Loucy (cell line): ENCODE measurements around the gene MYL7.

Experiments
- H2AFZ ChIP-seq: fragments of 200-600 bp; sonication (generic); 2 replicates; pipeline ENCODE4 v1.6.0; 2016; ENCODE audit warnings: antibody characterized with exemption, mild to moderate bottlenecking, low read length, moderate library complexity
- H3F3A ChIP-seq: fragments of 200-600 bp; 2 replicates; pipeline ENCODE4 v1.6.0; 2016; ENCODE audit warnings: antibody characterized with exemption, low read depth, mild to moderate bottlenecking
- H3K27me3 ChIP-seq: fragments of 200-600 bp; sonication (generic); 2 replicates; pipeline ENCODE4 v1.6.1; 2014; ENCODE audit warnings: low read length, mild to moderate bottlenecking; ENCODE audit not compliant: insufficient read depth, poor library complexity, severe bottlenecking
- H3K36me3 ChIP-seq: fragments of 200-600 bp; sonication (generic); 2 replicates; pipeline ENCODE4 v1.6.1; 2016; ENCODE audit warnings: low read length; ENCODE audit not compliant: insufficient read depth
- H3K4me1 ChIP-seq: fragments of 200-600 bp; sonication (generic); 2 replicates; pipeline ENCODE4 v1.5.1; 2014; ENCODE audit warnings: low read length, mild to moderate bottlenecking; ENCODE audit not compliant: insufficient read depth, poor library complexity, severe bottlenecking
- H3K4me2 ChIP-seq: fragments of 200-600 bp; sonication (generic); 2 replicates; pipeline ENCODE4 v1.6.0; 2014; ENCODE audit warnings: antibody characterized with exemption, low read length, low read depth, mild to moderate bottlenecking; ENCODE audit not compliant: poor library complexity, severe bottlenecking
- H3K4me3 ChIP-seq: fragments of 200-600 bp; sonication (generic); 2 replicates; pipeline ENCODE4 v1.5.1; 2014; ENCODE audit warnings: low read length, mild to moderate bottlenecking, mixed read lengths; ENCODE audit not compliant: poor library complexity, severe bottlenecking
- H3K79me2 ChIP-seq: fragments of 200-600 bp; sonication (generic); 2 replicates; pipeline ENCODE4 v1.6.1; 2014; ENCODE audit warnings: low read length; ENCODE audit not compliant: insufficient read depth
- H3K9ac ChIP-seq: fragments of 200-600 bp; sonication (generic); 2 replicates; pipeline ENCODE4 v1.6.0; 2014; ENCODE audit warnings: mild to moderate bottlenecking, low read depth, low read length, moderate library complexity; ENCODE audit not compliant: poor library complexity, severe bottlenecking
- H3K9me2 ChIP-seq: fragments of 200-600 bp; sonication (generic); replicated peaks from 2 replicates; pipeline ENCODE4 v1.6.1; 2016; ENCODE audit warnings: low read depth, low read length, mixed read lengths
- H3K9me3 ChIP-seq: fragments of 200-600 bp; sonication (generic); 2 replicates; pipeline ENCODE4 v1.6.1; 2014; ENCODE audit warnings: mild to moderate bottlenecking, antibody characterized with exemption, low read length, low read depth; ENCODE audit not compliant: insufficient read depth
- H4K20me1 ChIP-seq: fragments of 200-600 bp; sonication (generic); 2 replicates; pipeline ENCODE4 v1.6.0; 2014; ENCODE audit warnings: antibody characterized with exemption, low read length, mild to moderate bottlenecking; ENCODE audit not compliant: insufficient read depth, poor library complexity, severe bottlenecking
- EZH2phosphoT487 ChIP-seq: fragments of 200-600 bp; IDR thresholded peaks from 2 replicates; pipeline ENCODE4 v1.6.1; 2018; ENCODE audit warnings: antibody characterized with exemption, mild to moderate bottlenecking, moderate library complexity, borderline replicate concordance
- TF ChIP-seq, protein P1 (sequence below): fragments of 200-600 bp; sonication (generic); conservative IDR thresholded peaks from 2 replicates; pipeline ENCODE4 v1.5.1; 2014; ENCODE audit warnings: mild to moderate bottlenecking, antibody characterized with exemption, low read length

MYL7 gene

GRCh38 chr7:44188480-44189225, 47.5 kb upstream of the MYL7 start:
- H3F3A ChIP-seq, result no peaks in the 10 kb centered on the region
- no peak overlapping the region for H3K9ac ChIP-seq
- no peaks in the 10 kb centered on the region for H3K36me3 ChIP-seq

DNA sequence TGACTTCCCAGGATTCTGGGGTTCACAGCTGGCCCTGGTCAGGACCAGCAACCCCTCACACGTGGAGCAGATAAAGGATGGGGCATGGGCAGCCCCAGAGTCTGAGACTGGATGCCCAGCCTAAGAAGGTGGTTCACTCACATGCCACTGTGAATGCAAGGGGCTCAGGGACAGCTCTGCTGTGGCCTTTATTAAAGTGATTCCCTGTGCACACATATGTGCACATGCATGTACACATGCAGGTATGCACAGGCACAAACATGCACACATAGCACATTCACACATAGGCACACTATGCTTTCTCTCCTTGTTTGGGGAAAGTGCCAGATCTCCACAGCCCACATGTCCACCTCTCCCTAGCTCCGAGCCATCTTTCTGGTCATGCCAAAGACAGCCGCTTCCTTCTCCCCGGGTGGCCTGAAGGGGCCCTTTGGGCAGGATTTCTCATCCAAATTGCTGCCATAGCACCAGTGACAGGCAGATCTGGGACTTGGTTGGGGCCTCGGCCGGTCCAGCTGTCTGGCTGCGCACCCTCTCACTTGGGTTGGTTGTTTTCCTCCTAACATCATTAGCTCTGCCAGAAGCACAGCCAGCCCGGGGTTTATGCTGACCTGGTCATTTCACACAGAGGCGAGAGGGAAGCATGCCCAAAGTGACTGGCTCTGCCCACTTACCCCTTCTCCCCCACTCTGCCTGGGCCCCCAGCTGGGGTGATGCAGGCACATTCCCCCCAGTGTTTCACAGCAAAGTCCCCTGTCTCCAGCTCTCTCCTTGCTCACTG, 46.7 kb upstream of the MYL7 start:
- no peak overlapping the region for H3K9ac ChIP-seq
- H3K9me2 ChIP-seq, result no peaks in the 10 kb centered on the region

More at GRCh38 chr7:44188480-44189225, 47.5 kb upstream of the MYL7 start:
- Histone ChIP-seq H3K4me3 (no peak overlapping the region), H3K9me2 (no peaks in the 10 kb centered on the region), H3K4me2 (no peak overlapping the region), H4K20me1 (no peaks in the 10 kb centered on the region), H3K27me3 (no peaks in the 10 kb centered on the region), H3K4me1 (no peaks in the 10 kb centered on the region), H2AFZ (no peak overlapping the region), H3K79me2 (no peaks in the 10 kb centered on the region), H3K9me3 (no peaks in the 10 kb centered on the region)
- no peak for TF ChIP-seq EZH2phosphoT487
- TF ChIP-seq, protein P1, sequence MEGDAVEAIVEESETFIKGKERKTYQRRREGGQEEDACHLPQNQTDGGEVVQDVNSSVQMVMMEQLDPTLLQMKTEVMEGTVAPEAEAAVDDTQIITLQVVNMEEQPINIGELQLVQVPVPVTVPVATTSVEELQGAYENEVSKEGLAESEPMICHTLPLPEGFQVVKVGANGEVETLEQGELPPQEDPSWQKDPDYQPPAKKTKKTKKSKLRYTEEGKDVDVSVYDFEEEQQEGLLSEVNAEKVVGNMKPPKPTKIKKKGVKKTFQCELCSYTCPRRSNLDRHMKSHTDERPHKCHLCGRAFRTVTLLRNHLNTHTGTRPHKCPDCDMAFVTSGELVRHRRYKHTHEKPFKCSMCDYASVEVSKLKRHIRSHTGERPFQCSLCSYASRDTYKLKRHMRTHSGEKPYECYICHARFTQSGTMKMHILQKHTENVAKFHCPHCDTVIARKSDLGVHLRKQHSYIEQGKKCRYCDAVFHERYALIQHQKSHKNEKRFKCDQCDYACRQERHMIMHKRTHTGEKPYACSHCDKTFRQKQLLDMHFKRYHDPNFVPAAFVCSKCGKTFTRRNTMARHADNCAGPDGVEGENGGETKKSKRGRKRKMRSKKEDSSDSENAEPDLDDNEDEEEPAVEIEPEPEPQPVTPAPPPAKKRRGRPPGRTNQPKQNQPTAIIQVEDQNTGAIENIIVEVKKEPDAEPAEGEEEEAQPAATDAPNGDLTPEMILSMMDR, result no peak

DNA sequence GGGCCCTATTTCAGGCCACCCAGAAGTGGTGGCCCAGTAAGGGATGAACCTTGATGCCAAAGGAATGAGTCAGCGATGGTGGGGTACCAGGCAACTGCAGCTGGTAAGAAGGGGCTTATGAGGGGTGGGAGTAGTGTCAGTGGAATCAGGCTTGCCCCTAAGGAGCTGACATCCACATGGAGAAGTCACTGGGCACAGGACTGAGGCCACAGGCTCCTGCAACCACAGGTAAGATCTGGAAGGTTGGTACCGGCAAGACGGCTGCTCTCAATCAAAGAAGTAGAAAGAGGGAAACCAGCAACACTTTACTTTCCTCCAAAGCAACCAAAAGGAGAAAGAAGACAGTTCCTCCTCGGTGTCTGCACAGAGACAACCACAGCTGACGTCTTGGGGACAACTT, 45.6 kb upstream of the MYL7 start:
- H3K36me3 ChIP-seq, result no peaks in the 10 kb centered on the region
- TF ChIP-seq, protein P1, result no peak
- no peak for TF ChIP-seq EZH2phosphoT487

More for the DNA sequence above, 46.7 kb upstream of the MYL7 start:
- Histone ChIP-seq H3K27me3 (no peaks in the 10 kb centered on the region), H3K79me2 (no peaks in the 10 kb centered on the region), H3F3A (no peaks in the 10 kb centered on the region), H3K4me3 (no peak overlapping the region), H3K36me3 (no peaks in the 10 kb centered on the region), H3K4me2 (no peak overlapping the region), H4K20me1 (no peaks in the 10 kb centered on the region), H3K9me3 (no peaks in the 10 kb centered on the region), H2AFZ (no peak overlapping the region), H3K4me1 (no peaks in the 10 kb centered on the region)
- TF ChIP-seq, protein P1, result no peak
- no peak for TF ChIP-seq EZH2phosphoT487

More for the DNA sequence above, 45.6 kb upstream of the MYL7 start:
- Histone ChIP-seq H3K27me3 (no peaks in the 10 kb centered on the region), H3K9me3 (peaks cover 3% of the 10 kb centered on the region; the same call in 1 of the 2 replicates), H3K79me2 (no peaks in the 10 kb centered on the region), H3K4me1 (no peaks in the 10 kb centered on the region), H3K4me2 (no peak overlapping the region), H4K20me1 (no peaks in the 10 kb centered on the region), H3K9ac (no peak overlapping the region), H3K9me2 (no peaks in the 10 kb centered on the region), H3F3A (no peaks in the 10 kb centered on the region), H3K4me3 (no peak overlapping the region), H2AFZ (no peak overlapping the region)
